GM23338 (cell line): ENCODE measurements around the gene ZNF804A. TPM values are rescaled to one million over a fixed set of nuclear protein-coding genes. Genes with fewer than 3 reads are reported as not detected.

Experiments used
- ATAC-seq: fragments of 200-7000 bp; cut with Tn5 transposase; 3 replicates; pipeline ENCODE4 v1.9.1; 2020
- DNase-seq: peaks from one replicate; pipeline ENCODE4 v3.0.0-alpha.2; 2015; ENCODE audit warnings: low spot score
- H2AFZ ChIP-seq: fragments of 200-600 bp; sonication (generic); 2 replicates; pipeline ENCODE4 v1.8.0; 2016; ENCODE audit warnings: antibody characterized with exemption, mild to moderate bottlenecking, moderate library complexity
- H3F3A ChIP-seq: fragments of 200-600 bp; sonication (generic); replicated peaks from 2 replicates; pipeline ENCODE4 v1.8.0; 2017; ENCODE audit warnings: antibody characterized with exemption, mixed run types, low read depth
- H3K27ac ChIP-seq: fragments of 200-600 bp; sonication (generic); 2 replicates; pipeline ENCODE4 v1.6.1; 2016; ENCODE audit warnings: low read depth
- H3K27me3 ChIP-seq: fragments of 200-600 bp; sonication (generic); 2 replicates; pipeline ENCODE4 v1.8.0; 2016; ENCODE audit warnings: mild to moderate bottlenecking, mixed run types, moderate library complexity; ENCODE audit not compliant: insufficient read depth
- H3K36me3 ChIP-seq: fragments of 200-600 bp; sonication (generic); 2 replicates; pipeline ENCODE4 v1.8.0; 2016; ENCODE audit warnings: mild to moderate bottlenecking; ENCODE audit not compliant: insufficient read depth
- H3K4me1 ChIP-seq: fragments of 200-600 bp; sonication (generic); 2 replicates; pipeline ENCODE4 v1.8.0; 2016; ENCODE audit warnings: mild to moderate bottlenecking, moderate library complexity; ENCODE audit not compliant: insufficient read depth
- H3K4me2 ChIP-seq: fragments of 200-600 bp; sonication (generic); 2 replicates; pipeline ENCODE4 v1.7.1; 2017; ENCODE audit warnings: mixed run types
- H3K4me3 ChIP-seq: fragments of 200-600 bp; sonication (generic); 2 replicates; pipeline ENCODE4 v1.6.1; 2016; ENCODE audit warnings: mixed run types
- H3K79me2 ChIP-seq: fragments of 200-600 bp; sonication (generic); replicated peaks from 2 replicates; pipeline ENCODE4 v1.8.0; 2017; ENCODE audit warnings: mild to moderate bottlenecking; ENCODE audit not compliant: insufficient read depth
- H3K9me2 ChIP-seq: fragments of 200-600 bp; sonication (generic); 2 replicates; pipeline ENCODE4 v1.8.0; 2017; ENCODE audit not compliant: insufficient read depth
- H4K20me1 ChIP-seq: fragments of 200-600 bp; sonication (generic); replicated peaks from 2 replicates; pipeline ENCODE4 v1.8.0; 2017; ENCODE audit warnings: mild to moderate bottlenecking; ENCODE audit not compliant: insufficient read depth
- H3K27ac Mint-ChIP-seq: 2 replicates; pipeline ENCODE4 v1.8.0; 2020; ENCODE audit warnings: inconsistent platforms, mild to moderate bottlenecking, moderate library complexity, mixed read lengths
- H3K27me3 Mint-ChIP-seq: 3 replicates; pipeline ENCODE4 v1.8.0; 2022; ENCODE audit warnings: low read depth, mild to moderate bottlenecking, moderate library complexity, mixed read lengths, inconsistent platforms; ENCODE audit not compliant: insufficient read depth, poor library complexity
- H3K36me3 Mint-ChIP-seq: 3 replicates; pipeline ENCODE4 v1.8.0; 2021; ENCODE audit warnings: low read depth, mild to moderate bottlenecking, inconsistent platforms, moderate library complexity, mixed read lengths
- H3K4me1 Mint-ChIP-seq: 3 replicates; pipeline ENCODE4 v1.8.0; 2020; ENCODE audit warnings: mild to moderate bottlenecking, inconsistent platforms, mixed read lengths
- H3K4me3 Mint-ChIP-seq: 3 replicates; pipeline ENCODE4 v1.8.0; 2021; ENCODE audit warnings: moderate library complexity, mild to moderate bottlenecking, inconsistent platforms, mixed read lengths
- H3K9me3 Mint-ChIP-seq: 3 replicates; pipeline ENCODE4 v1.8.0; 2020; ENCODE audit warnings: moderate library complexity, mild to moderate bottlenecking, inconsistent platforms, mixed read lengths
- EZH2phosphoT487 ChIP-seq: fragments of 200-600 bp; sonication (generic); IDR thresholded peaks from one replicate; pipeline ENCODE4 v1.8.1; 2018; ENCODE audit warnings: antibody characterized with exemption; ENCODE audit not compliant: unreplicated experiment
- JUNB ChIP-seq: IDR thresholded peaks from one replicate; pipeline ENCODE4 v1.6.1; 2016; ENCODE audit warnings: antibody characterized with exemption; ENCODE audit not compliant: unreplicated experiment
- REST ChIP-seq: IDR thresholded peaks from one replicate; pipeline ENCODE4 v1.6.1; 2018; ENCODE audit warnings: antibody characterized with exemption; ENCODE audit not compliant: unreplicated experiment
- ZNF462 ChIP-seq: fragments of 250-450 bp; sonication (Bioruptor Pico); IDR thresholded peaks from 2 replicates; pipeline ENCODE4 v1.5.0; 2020; ENCODE audit warnings: mild to moderate bottlenecking, moderate library complexity
- polyA plus RNA-seq: library from polyadenylated mRNA; unstranded; fragments of >200 nt; fragmentation: Nextera tagmentation; extraction: Ambion mirVana; gene quantifications from 2 replicates; pipeline ENCODE4 v1.2.1, GENCODE V29; 2016
- total RNA-seq: library from RNA; depleted of rRNA; stranded (reverse); fragments of >200 nt; shearing (Covaris generic); gene quantifications from 2 replicates; pipeline ENCODE4 v1.2.3, GENCODE V29; 2014

ZNF804A gene
- total and polyA plus RNA-seq, 2 experiments from 2014 or later: not detected

DNA sequence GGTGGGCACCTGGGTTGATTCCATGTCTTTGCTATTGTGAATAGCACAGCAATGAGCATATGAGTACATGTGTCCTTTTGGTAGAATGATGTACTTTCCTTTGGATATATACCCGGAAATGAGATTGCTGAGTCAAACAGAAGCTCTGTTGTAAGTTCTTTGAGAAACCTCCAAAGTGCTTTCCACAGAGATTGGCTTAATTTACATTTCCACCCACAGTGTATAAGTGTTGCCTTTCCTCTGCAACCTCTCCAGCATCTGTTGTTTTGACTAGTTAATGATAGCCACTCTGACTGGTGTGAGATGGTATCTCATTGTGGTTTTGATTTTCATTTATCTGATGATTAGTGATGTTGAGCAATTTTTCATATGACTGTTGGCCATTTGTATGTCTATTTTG, 194.8 kb downstream of the ZNF804A start (continued):
- TF ChIP-seq REST (no peak), EZH2phosphoT487 (no peak), JUNB (no peak)

DNA sequence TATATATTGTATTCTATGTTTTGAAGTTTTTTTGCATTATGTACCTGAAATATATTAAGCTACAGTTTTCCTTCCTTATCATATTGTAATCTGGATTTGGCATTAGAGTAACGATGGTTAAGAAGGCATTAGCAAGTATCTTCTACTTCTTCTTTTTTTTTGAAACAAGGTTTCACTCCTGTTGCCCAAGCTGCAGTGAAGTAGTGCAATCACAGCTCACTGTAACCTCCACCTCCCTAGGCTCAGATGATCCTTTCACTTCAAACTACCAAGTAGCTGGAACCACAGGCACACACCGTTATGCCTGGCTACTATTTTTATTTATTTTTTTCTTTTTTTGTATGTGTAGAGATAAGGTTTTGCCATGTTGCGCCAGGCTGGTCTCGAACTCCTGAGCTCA, 201.1 kb downstream of the ZNF804A start:
- no peaks in the 10 kb centered on the region for H3K4me1 ChIP-seq
- H4K20me1 ChIP-seq: no peaks in the 10 kb centered on the region
- no peak overlapping the region for H2AFZ ChIP-seq
- peaks cover 2% of the 10 kb centered on the region for H3K27me3 Mint-ChIP-seq
- H3K27ac ChIP-seq: no peak overlapping the region
- H3K4me3 Mint-ChIP-seq: no peak overlapping the region
- no peak overlapping the region for H3K4me2 ChIP-seq
- no peaks in the 10 kb centered on the region for H3K36me3 Mint-ChIP-seq
- no peak for TF ChIP-seq ZNF462
- H3K79me2 ChIP-seq: no peaks in the 10 kb centered on the region
- H3K27ac Mint-ChIP-seq: no peak overlapping the region
- H3K9me3 Mint-ChIP-seq: no peaks in the 10 kb centered on the region
- no peaks in the 10 kb centered on the region for H3K27me3 ChIP-seq
- DNase-seq: no peak
- ATAC-seq: no peak
- no peak overlapping the region for H3K4me3 ChIP-seq
- H3K36me3 ChIP-seq: no peaks in the 10 kb centered on the region
- peaks cover 15% of the 10 kb centered on the region; the same call in 2 of the 3 replicates for H3K4me1 Mint-ChIP-seq
- no peaks in the 10 kb centered on the region for H3K9me2 ChIP-seq
- no peaks in the 10 kb centered on the region for H3F3A ChIP-seq
